ENCODE measurements around the gene HSD17B13. TPM values are rescaled to one million over a fixed set of nuclear protein-coding genes. Genes with fewer than 3 reads are reported as not detected.

HSD17B13 gene
- total RNA-seq, 2 donors from 2014 or later, result 0.66 to 19.7 TPM

DNA sequence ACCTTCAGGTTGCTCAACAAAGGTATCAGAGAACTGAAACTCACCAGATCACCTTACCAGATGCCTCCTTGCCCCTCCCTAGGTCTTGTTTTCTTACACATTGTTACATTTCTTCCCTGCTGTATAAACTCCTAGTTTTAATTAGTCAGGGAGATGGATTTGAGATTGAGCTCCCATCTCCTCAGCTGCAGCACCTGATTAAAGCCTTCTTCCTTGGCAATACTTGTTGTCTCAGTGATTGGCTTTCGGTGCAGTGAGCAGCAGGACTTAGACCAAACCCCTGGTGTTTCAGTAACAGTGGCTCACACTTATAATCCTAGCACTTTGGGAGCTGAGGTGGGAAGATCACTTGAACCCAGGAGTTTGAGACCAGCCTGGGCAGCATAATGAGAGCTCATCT lies 59.8 kb downstream of the HSD17B13 start:
- no peaks in the 10 kb centered on the region for H3K27me3 ChIP-seq
- intact Hi-C loops (cut with DNase I), result no loop called here
- no peaks in the 10 kb centered on the region for H3K9me3 ChIP-seq
- no peak overlapping the region for H3K4me3 ChIP-seq
- no peak overlapping the region for H3K27ac ChIP-seq
- TF ChIP-seq, protein P1, sequence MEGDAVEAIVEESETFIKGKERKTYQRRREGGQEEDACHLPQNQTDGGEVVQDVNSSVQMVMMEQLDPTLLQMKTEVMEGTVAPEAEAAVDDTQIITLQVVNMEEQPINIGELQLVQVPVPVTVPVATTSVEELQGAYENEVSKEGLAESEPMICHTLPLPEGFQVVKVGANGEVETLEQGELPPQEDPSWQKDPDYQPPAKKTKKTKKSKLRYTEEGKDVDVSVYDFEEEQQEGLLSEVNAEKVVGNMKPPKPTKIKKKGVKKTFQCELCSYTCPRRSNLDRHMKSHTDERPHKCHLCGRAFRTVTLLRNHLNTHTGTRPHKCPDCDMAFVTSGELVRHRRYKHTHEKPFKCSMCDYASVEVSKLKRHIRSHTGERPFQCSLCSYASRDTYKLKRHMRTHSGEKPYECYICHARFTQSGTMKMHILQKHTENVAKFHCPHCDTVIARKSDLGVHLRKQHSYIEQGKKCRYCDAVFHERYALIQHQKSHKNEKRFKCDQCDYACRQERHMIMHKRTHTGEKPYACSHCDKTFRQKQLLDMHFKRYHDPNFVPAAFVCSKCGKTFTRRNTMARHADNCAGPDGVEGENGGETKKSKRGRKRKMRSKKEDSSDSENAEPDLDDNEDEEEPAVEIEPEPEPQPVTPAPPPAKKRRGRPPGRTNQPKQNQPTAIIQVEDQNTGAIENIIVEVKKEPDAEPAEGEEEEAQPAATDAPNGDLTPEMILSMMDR (IDR thresholded peaks at IDR 0.05), result no peak
- TF ChIP-seq POLR2A (IDR thresholded peaks at IDR 0.05), result no peak
- WGBS, 2 donors, result 86 to 95% methylated on average over 1 of the region's 1 CpG
- no peaks in the 10 kb centered on the region for H3K36me3 ChIP-seq (replicated peaks in 1 of 2; ENCODE audit: insufficient read depth in 1 of 2, low read depth in 2 of 2)
- H3K4me1 ChIP-seq, result no peaks in the 10 kb centered on the region
- no peak for DNase-seq
- ATAC-seq, result no peak

DNA sequence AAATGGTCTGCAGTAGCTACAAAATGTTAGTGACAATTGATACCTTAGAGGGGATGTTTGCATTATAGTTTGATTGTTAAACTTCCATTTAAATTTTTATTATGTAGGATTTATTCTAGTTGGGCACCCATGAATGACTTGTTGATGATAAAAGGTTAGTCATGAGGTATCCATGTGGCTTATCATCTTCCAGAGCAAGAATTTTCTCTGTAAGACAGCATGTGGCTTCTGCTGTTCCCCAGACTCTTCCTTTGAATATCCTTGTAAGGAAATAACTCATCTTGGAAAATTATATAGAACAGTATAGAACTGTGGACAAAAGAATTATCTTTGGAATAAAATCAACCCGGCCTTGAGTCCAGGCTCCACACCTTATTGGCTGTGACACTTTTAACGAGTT lies 62.2 kb downstream of the HSD17B13 start:
- ATAC-seq (no peak), DNase-seq (no peak)
- Histone ChIP-seq H3K4me3 (no peak overlapping the region), H3K4me1 (no peaks in the 10 kb centered on the region), H3K27me3 (no peaks in the 10 kb centered on the region), H3K9me3 (no peaks in the 10 kb centered on the region), H3K36me3 (replicated peaks in 1 of 2; ENCODE audit: insufficient read depth in 1 of 2, low read depth in 2 of 2) (no peaks in the 10 kb centered on the region), H3K27ac (no peak overlapping the region)
- TF ChIP-seq POLR2A (IDR thresholded peaks at IDR 0.05), result no peak
- TF ChIP-seq, protein P1 (IDR thresholded peaks at IDR 0.05), result no peak
- 80 to 85% methylated on average over 2 of the region's 2 CpGs for WGBS, 2 donors
- intact Hi-C loops (cut with DNase I), result no loop called here

DNA sequence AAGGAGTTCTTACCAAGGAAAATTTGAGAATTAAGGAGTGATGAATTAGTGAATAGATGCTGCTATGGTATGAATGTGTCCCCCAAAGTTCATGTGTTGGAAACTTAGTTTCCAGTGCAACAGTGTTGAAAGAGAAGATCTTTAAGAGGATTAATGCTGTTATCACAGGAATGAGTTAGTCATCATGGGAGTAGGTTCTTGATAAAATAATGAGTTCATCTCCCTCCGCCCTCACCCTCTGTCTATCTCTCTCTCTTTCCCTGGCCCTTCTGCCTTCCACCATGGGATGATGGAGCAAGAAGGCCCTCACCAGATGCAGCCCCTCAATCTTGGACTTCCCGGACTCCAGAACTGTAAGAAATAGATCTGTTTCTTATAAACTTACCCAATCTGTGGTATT lies 64.0 kb downstream of the HSD17B13 start:
- H3K27ac ChIP-seq, result no peak overlapping the region
- H3K36me3 ChIP-seq (replicated peaks in 1 of 2; ENCODE audit: insufficient read depth in 1 of 2, low read depth in 2 of 2), result no peaks in the 10 kb centered on the region
- intact Hi-C loops (cut with DNase I), result no loop called here
- H3K4me3 ChIP-seq, result no peak overlapping the region
- DNase-seq (no peak), ATAC-seq (no peak)
- H3K9me3 ChIP-seq, result no peaks in the 10 kb centered on the region
- no peaks in the 10 kb centered on the region for H3K4me1 ChIP-seq
- 80 to 98% methylated on average over 2 of the region's 2 CpGs for WGBS, 2 donors
- H3K27me3 ChIP-seq, result no peaks in the 10 kb centered on the region
- TF ChIP-seq POLR2A (IDR thresholded peaks at IDR 0.05), result no peak

GRCh38 chr4:87257523-87257922 lies 65.2 kb downstream of the HSD17B13 start:
- no peak for TF ChIP-seq POLR2A (IDR thresholded peaks at IDR 0.05)
- TF ChIP-seq, protein P1 (IDR thresholded peaks at IDR 0.05), result no peak
- DNase-seq (no peak), ATAC-seq (no peak)
- WGBS, 2 donors, result 51 to 52% methylated on average over 3 of the region's 3 CpGs
- H3K27ac ChIP-seq, result no peak overlapping the region
- intact Hi-C loops (cut with DNase I), result no loop called here
- H3K4me1 ChIP-seq, result no peaks in the 10 kb centered on the region
- H3K4me3 ChIP-seq, result no peak overlapping the region
- no peaks in the 10 kb centered on the region for H3K27me3 ChIP-seq
- H3K36me3 ChIP-seq (replicated peaks in 1 of 2; ENCODE audit: insufficient read depth in 1 of 2, low read depth in 2 of 2), result no peaks in the 10 kb centered on the region
- H3K9me3 ChIP-seq, result no peaks in the 10 kb centered on the region

DNA sequence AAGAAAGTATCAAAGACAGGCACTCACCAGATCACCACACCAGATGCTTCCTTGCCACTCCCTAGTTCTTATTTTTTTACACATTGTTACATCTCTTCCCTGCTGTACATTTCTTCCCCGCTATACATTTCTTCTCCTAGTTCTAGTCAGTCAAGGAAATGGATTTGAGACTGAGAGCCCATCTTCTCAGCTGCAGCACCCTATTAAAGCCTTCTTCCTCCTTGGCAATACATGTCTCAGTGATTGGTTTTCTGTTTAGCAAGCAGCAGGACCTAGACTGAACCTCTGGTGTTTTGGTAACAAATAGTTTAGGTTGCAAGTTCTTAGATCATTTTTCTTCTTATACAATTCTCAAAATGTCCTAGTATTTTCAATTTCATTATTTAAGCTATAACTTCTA lies 66.9 kb downstream of the HSD17B13 start:
- no peak for DNase-seq
- Histone ChIP-seq H3K9me3 (no peaks in the 10 kb centered on the region), H3K27ac (no peak overlapping the region), H3K4me3 (no peak overlapping the region), H3K27me3 (no peaks in the 10 kb centered on the region), H3K36me3 (replicated peaks in 1 of 2; ENCODE audit: insufficient read depth in 1 of 2, low read depth in 2 of 2) (no peaks in the 10 kb centered on the region), H3K4me1 (no peaks in the 10 kb centered on the region)
- TF ChIP-seq, protein P1 (IDR thresholded peaks at IDR 0.05), result no peak
- TF ChIP-seq POLR2A (IDR thresholded peaks at IDR 0.05), result no peak
- 94 to 96% methylated on average over 1 of the region's 1 CpG for WGBS, 2 donors
- intact Hi-C loops (cut with DNase I), result no loop called here
- no peak for ATAC-seq

Small RNAs within 50 kb of the gene (microRNA-seq; reads per million reads assigned to microRNA genes)
- gene MIR5705 (ENCODE audit: borderline number of aligned reads in 2 of 2, borderline replicate concordance in 2 of 2), result 0 reads per million in 2 donors

Small RNAs within 50 kb of the gene (small RNA-seq; reads per million reads assigned to genes)
- gene MIR5705, result not detected

Other genes starting within 250 kb of the HSD17B13 start
- 1 to 10 TPM; 4.4 to 9.9 TPM for gene KLHL8, start 102.3 kb downstream of the HSD17B13 start, total RNA-seq
- 100 to 1,000 TPM in 1 of 2 donors, 10 to 100 TPM in 1; 21.4 to 105 TPM for gene HSD17B11, start 68.3 kb upstream of the HSD17B13 start, total RNA-seq
- gene NUDT9, start 99.7 kb upstream of the HSD17B13 start, total RNA-seq, result 10 to 100 TPM; 22.7 to 32.2 TPM
- gene SPARCL1, start 206.5 kb upstream of the HSD17B13 start, total RNA-seq, result 100 to 1,000 TPM; 137 to 141 TPM